Duodenal mucosa (tissue), 2 donors: Measurements from ENCODE around the gene PPL.
"Not testable (repeated sequence)": the region's sequence is repeated elsewhere in the genome, so short reads cannot be mapped to it uniquely, and the experiment has no call there.

Experiments
- H3K27ac ChIP-seq: one replicate; pipeline ENCODE4 v1.7.0; 2013; ENCODE audit warnings: low read depth, low read length
- H3K27me3 ChIP-seq, 2 donors: one replicate each; pipeline ENCODE4 v1.7.0; 2013; ENCODE audit warnings: low read length in 2 of 2, control low read depth in 1 of 2; ENCODE audit not compliant: insufficient read depth in 2 of 2, control insufficient read depth in 1 of 2
- H3K36me3 ChIP-seq, 2 donors: one replicate each; pipeline ENCODE4 v1.7.0; 2013; ENCODE audit warnings: low read length in 2 of 2, control low read depth in 1 of 2; ENCODE audit not compliant: insufficient read depth in 2 of 2, control insufficient read depth in 1 of 2
- H3K4me1 ChIP-seq, 2 donors: one replicate each; pipeline ENCODE4 v1.7.0; 2013; ENCODE audit warnings: low read length in 2 of 2, control low read depth in 1 of 2; ENCODE audit not compliant: insufficient read depth in 2 of 2, control insufficient read depth in 1 of 2
- H3K4me3 ChIP-seq, 2 donors: one replicate each; pipeline ENCODE4 v1.7.0; 2013; ENCODE audit warnings: low read length in 2 of 2, low read depth in 1 of 2
- H3K9ac ChIP-seq, 2 donors: one replicate each; pipeline ENCODE4 v1.7.0; 2013; ENCODE audit warnings: low read length in 2 of 2, low read depth in 1 of 2
- H3K9me3 ChIP-seq, 2 donors: one replicate each; pipeline ENCODE4 v1.7.0; 2013; ENCODE audit warnings: low read length in 2 of 2, control low read depth in 1 of 2; ENCODE audit not compliant: control insufficient read depth in 1 of 2

PPL gene

GRCh38 chr16:4957720-4958509 is 21.0 kb upstream of the PPL start, which contains the start of gene SEC14L5:
TSS of gene SEC14L5 (plus strand) at chr16:4958330. CDS start at chr16:4959324, 994 bp downstream.
- Histone ChIP-seq H3K27me3 (no peaks in the 10 kb centered on the region), H3K27ac (peak within 1 kb of the TSS; percentile 60), H3K9me3 (no peaks in the 10 kb centered on the region), H3K4me1 (peaks cover 3 to 7% of the 10 kb centered on the region in 2 donors), H3K9ac (peak within 1 kb of the TSS; percentile 15 to 76), H3K4me3 (peak within 1 kb of the TSS; percentile 72 to 75), H3K36me3 (no peaks in the 10 kb centered on the region)

DNA sequence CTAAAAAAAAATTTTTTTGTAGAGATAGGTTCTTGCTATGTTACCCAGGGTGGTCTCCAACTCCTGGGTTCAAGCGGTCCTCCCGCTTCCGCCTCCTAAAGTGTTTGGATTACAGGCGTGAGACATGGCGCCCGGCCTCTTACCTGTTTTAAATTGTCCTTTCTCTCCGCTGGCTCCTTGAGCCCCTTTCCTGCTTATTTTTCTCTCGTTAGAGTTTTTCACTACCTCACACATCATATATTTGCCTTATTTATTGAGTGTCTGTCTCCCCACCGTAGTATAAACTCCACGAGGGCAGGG is 20.4 kb upstream of the PPL start:
- Histone ChIP-seq H3K27me3 (no peaks in the 10 kb centered on the region), H3K4me3 (peak overlapping the region; percentile 67 to 72), H3K27ac (peak overlapping the region; percentile 60), H3K4me1 (peaks cover 3 to 7% of the 10 kb centered on the region in 2 donors), H3K9me3 (no peaks in the 10 kb centered on the region), H3K36me3 (no peaks in the 10 kb centered on the region), H3K9ac (peak overlapping the region; percentile 15 to 76)

DNA sequence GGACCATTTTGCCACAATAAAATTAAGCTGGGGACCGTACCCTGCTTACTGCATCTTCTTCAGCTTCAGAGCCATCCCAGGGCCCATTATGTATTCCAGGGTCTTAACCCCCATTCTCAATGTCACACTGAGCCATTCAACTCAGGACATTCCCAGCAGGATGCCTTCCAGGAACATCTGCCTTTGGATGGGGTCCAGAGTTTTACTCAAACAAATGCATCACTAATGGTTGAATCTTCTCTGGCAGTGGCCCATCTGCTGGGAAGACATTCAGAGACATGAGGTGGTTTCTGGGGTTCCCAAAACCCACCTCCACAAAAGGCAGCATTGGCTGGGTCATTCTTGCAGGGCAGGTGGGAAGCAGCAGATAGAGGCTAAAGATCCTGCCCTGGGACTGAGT is 17.8 kb upstream of the PPL start:
- H3K4me3 ChIP-seq, result no peak overlapping the region
- peaks cover 3 to 7% of the 10 kb centered on the region in 2 donors for H3K4me1 ChIP-seq
- no peak overlapping the region for H3K27ac ChIP-seq
- H3K9ac ChIP-seq, result no peak overlapping the region
- no peaks in the 10 kb centered on the region for H3K9me3 ChIP-seq
- H3K27me3 ChIP-seq, result no peaks in the 10 kb centered on the region
- no peaks in the 10 kb centered on the region for H3K36me3 ChIP-seq

DNA sequence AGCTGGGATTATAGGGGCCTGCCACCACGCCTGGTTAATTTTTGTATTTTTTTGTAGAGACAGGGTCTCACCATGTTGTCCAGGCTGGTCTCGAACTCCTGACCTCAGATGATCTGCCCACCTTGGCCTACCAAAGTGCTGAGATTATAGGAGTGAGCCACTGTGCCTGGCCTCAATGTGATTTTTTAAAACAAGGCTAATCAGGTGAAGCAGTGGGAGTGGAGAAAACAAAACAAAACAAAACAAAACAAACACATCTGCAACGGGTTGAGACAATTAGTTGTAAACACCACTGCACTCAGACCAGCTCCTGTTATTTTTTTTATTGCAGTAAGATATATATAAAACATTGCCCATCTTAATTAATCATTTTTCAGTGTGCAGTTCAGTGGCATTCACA is 14.6 kb upstream of the PPL start:
- not testable (repeated sequence) for H3K27ac ChIP-seq, H3K4me1 ChIP-seq, H3K9me3 ChIP-seq, H3K27me3 ChIP-seq, H3K36me3 ChIP-seq, H3K9ac ChIP-seq, H3K4me3 ChIP-seq

DNA sequence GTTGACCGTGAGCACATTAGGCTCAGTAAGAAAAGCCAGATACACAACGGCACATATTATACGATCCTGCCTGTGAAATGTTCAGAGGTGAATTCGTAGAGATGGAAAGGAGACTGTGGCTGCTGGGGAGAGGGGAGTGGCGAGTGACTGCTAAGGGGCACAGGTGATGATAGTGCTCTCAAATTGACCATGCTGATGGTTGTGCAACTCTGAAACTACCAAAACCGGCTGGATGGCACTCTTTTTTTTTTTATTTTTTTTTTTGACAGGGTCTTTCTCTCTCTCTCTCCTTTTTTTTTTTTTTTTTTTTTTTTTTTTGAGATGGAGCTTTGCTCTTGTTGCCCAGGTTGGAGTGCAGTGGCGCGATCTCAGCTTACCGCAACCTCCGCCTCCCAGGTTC is 13.0 kb upstream of the PPL start:
- H3K9me3 ChIP-seq, result no peaks in the 10 kb centered on the region
- H3K4me1 ChIP-seq, result peaks cover 11 to 12% of the 10 kb centered on the region in 2 donors
- no peak overlapping the region for H3K9ac ChIP-seq
- H3K36me3 ChIP-seq, result no peaks in the 10 kb centered on the region
- no peak overlapping the region for H3K27ac ChIP-seq
- no peak overlapping the region for H3K4me3 ChIP-seq
- H3K27me3 ChIP-seq, result peaks cover 0 to 2% of the 10 kb centered on the region in 2 donors

DNA sequence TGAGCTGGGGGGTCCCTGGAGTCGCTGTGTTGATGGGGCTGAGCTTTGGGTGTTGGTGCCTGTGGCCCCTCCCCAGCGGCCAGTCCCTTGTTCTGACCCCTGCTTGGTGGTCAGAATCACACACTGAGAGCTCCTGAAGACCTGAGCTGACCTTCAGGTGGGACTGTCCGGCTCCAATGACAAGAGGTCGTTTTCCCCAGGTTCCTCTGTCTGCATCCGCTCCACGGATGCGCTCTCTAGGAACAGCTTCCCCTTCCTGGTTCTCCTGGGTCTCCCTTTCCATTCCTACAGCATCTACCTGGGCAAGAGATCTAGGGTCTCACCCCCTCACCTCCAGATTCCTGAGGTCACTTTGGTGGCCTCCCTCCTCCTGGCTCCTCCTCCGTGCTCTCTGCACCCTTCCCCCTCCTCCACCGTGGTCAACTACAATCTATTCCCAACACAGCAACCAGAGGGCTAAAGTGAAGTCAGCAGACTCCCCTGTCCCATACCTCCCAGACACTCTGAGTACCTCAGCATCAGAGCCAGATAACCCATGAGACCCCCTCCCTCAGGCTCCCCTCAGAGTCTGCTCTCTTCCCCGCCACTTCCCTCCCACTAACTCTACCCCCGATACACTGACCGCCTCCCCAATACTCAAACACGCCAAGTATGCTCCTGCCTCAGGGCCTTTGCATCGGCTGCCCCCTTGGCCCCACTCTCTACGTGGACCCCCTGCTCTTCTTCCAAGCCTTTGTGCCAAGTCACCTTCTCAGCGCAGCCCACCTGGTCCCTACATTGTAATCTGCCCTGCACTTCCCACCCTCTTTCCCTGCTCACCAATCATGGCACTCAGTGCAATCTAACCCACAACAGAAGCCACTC is 12.2 kb upstream of the PPL start:
- H3K36me3 ChIP-seq, result no peaks in the 10 kb centered on the region
- H3K27ac ChIP-seq, result no peak overlapping the region
- H3K27me3 ChIP-seq, result peaks cover 0 to 2% of the 10 kb centered on the region in 2 donors
- H3K4me3 ChIP-seq, result no peak overlapping the region
- H3K4me1 ChIP-seq, result peaks cover 15 to 18% of the 10 kb centered on the region in 2 donors
- no peak overlapping the region for H3K9ac ChIP-seq
- H3K9me3 ChIP-seq, result no peaks in the 10 kb centered on the region

DNA sequence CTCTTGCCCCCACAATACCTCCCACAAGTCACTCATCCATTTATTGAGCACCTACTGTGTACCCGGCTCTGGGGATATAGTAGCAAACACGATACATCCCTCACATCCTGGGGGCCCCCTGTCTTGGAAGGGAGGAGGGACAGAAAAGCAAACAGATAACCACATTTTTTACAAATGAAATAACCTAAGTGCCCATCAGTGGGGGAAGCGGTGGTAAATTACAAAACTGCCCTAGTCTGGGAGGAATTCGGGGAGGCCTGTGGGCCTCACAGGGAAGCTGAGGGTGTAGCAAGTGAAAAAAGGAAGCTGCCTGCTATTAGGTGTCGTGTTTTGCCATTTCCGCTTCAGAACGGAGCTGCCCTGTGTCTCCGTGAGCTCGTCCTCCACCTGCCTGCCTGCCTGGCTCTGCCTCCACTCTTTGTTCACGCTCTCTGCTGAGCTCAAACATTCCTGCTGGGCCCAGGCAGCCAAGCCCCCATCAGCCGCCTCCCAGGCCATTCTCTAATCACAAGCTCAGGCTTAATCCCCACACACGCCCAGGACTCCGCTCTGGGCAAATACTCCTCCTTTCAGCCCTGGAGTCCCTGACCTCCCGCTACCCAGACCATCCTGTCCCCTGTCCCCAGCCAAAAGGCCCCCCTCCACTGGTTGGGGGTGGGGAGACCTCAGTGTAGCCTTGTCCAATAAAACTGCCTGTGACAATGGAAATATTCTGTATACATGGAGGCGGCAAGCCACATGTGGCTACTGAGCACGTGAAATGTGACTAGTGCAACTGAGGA is 11.0 kb upstream of the PPL start:
- Histone ChIP-seq H3K36me3 (no peaks in the 10 kb centered on the region), H3K9me3 (no peaks in the 10 kb centered on the region), H3K27me3 (peaks cover 0 to 2% of the 10 kb centered on the region in 2 donors), H3K4me3 (no peak overlapping the region), H3K9ac (no peak overlapping the region), H3K4me1 (peaks cover 24 to 25% of the 10 kb centered on the region in 2 donors), H3K27ac (no peak overlapping the region)

- Histone ChIP-seq H3K9me3 (no peaks in the 10 kb centered on the region), H3K27ac (no peak overlapping the region), H3K27me3 (peaks cover 0 to 2% of the 10 kb centered on the region in 2 donors), H3K4me1 (peaks cover 24 to 25% of the 10 kb centered on the region in 2 donors), H3K9ac (no peak overlapping the region), H3K4me3 (no peak overlapping the region), H3K36me3 (no peaks in the 10 kb centered on the region)
Observed at GRCh38 chr16:4946917-4947316, 10.0 kb upstream of the PPL start.

DNA sequence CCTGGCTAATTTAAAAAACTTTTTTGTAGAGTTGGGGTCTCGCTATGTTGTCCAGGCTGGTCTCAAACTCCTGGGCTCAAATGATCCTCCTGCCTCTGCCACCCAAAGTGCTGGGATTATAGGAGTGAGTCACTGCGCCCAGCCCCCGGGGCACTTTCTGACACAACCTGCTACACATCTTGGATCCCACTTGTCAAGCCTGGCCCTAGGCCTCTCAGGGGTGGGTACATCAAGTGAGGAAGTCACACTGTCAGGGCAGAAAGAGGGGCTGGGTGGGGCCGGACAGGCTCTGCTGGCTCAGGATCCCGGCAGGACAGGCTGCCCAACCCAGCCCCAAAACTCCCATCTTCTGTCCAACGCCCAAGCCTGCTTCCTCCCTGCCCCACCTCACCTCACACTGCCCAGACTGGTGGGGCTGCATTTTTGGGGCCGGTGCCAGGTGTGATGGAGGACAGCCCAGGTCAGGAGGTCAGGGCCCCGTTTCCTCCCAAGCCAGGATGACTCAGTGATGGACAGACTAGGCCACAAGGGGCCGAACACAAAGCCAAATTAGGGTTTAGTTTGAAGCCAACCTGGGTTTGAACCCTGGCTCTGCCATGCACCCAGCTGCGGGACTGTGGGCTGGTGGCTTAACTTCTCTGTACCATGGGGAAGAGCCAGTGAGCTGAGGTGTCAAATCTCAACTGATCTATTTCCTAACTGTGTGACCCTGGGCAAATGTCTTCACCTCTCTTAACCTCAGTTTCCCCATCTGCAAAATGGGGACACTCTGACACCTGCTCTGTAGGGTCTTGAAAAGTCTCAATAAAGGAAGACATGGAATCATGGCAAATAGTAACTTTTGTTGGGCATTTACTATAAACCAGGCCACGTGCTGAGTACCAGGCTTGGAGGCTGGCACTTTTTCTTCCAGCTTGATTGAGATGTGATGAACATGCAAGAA is 8.9 kb upstream of the PPL start:
- H3K27me3 ChIP-seq, result peaks cover 0 to 2% of the 10 kb centered on the region in 2 donors
- H3K9me3 ChIP-seq, result no peaks in the 10 kb centered on the region
- H3K4me3 ChIP-seq, result no peak overlapping the region
- peaks cover 24 to 25% of the 10 kb centered on the region in 2 donors for H3K4me1 ChIP-seq
- H3K27ac ChIP-seq, result no peak overlapping the region
- no peak overlapping the region for H3K9ac ChIP-seq
- no peaks in the 10 kb centered on the region for H3K36me3 ChIP-seq
